Measurements from ENCODE around the gene EPHB2. TPM values are rescaled to one million over a fixed set of nuclear protein-coding genes. Genes with fewer than 3 reads are reported as not detected.

The EPHB2 gene
- total RNA-seq, 1 donor from 2014 or later, result 40.3 TPM

DNA sequence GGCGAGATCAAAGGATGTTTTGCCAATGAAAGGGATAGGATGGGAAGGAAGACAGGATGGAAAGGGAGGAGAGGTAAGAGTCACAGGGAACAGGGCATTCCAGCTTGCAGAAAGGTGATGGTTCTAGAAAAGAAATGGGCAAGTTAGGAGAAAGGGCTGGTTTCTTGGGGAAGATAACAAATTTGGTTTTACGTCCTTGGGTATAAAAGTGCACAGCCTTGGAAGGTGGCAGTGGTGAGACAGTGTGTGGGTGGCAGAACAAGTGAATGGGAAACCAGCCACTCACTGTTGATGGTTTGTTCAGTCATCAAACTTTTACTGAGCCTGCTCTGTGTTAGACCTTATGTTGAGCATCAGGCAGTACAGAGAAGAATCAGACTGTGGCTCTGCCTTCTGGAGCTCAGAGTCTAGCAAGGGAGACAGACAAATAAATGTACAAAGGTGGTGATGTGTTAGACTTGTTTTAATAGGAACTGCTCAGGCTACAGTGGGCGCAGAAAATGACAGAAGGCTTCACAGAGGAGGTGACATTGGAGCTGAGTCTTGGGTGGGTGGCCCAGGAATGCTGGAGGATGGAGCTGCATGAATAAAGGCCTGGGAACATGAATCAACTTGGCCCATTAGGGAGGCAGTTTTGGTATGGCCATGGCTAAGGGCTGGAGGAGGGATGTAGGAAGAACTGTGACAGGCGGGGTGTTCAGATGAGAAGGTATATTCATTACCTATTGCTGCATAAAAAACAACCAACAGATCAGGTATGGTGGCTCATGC lies 76.3 kb downstream of the EPHB2 start:
- Mint-ChIP-seq H3K27ac (peak overlapping the region; percentile 40), H3K36me3 (no peaks in the 10 kb centered on the region), H3K9me3 (no peaks in the 10 kb centered on the region), H3K4me3 (no peak overlapping the region), H3K27me3 (no peaks in the 10 kb centered on the region), H3K4me1 (ENCODE audit: unreplicated experiment) (peaks cover 33% of the 10 kb centered on the region)
- TF ChIP-seq, protein P1, sequence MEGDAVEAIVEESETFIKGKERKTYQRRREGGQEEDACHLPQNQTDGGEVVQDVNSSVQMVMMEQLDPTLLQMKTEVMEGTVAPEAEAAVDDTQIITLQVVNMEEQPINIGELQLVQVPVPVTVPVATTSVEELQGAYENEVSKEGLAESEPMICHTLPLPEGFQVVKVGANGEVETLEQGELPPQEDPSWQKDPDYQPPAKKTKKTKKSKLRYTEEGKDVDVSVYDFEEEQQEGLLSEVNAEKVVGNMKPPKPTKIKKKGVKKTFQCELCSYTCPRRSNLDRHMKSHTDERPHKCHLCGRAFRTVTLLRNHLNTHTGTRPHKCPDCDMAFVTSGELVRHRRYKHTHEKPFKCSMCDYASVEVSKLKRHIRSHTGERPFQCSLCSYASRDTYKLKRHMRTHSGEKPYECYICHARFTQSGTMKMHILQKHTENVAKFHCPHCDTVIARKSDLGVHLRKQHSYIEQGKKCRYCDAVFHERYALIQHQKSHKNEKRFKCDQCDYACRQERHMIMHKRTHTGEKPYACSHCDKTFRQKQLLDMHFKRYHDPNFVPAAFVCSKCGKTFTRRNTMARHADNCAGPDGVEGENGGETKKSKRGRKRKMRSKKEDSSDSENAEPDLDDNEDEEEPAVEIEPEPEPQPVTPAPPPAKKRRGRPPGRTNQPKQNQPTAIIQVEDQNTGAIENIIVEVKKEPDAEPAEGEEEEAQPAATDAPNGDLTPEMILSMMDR (conservative IDR thresholded peaks at IDR 0.05), result no peak
- DNase-seq (ENCODE audit: extremely low spot score, unreplicated experiment), result no peak

DNA sequence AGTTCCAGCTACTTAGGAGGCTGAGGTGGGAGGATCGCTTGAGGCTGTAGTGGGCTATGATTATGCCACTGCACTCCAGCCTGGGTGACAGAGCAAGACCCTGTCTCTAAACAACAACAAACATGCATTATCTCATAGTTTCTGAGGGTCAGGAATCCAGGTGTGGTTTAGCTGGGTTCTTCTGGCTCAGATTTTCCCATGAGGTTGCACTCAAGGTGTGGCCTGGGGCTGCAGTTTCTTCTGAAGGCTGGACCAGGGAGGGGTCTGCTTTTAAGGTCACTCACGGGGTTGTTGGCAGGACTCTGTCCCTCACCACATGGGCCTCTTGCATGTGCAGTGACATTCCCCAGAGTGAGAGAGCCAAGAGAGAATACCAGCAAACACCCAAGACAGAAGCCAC lies 77.0 kb downstream of the EPHB2 start:
- H3K4me1 Mint-ChIP-seq (ENCODE audit: unreplicated experiment), result peaks cover 34% of the 10 kb centered on the region
- no peaks in the 10 kb centered on the region for H3K9me3 Mint-ChIP-seq
- no peak overlapping the region for H3K4me3 Mint-ChIP-seq
- H3K27ac Mint-ChIP-seq, result peak overlapping the region; percentile 40
- DNase-seq (ENCODE audit: extremely low spot score, unreplicated experiment), result no peak
- H3K36me3 Mint-ChIP-seq, result no peaks in the 10 kb centered on the region
- TF ChIP-seq, protein P1 (conservative IDR thresholded peaks at IDR 0.05), result no peak
- H3K27me3 Mint-ChIP-seq, result no peaks in the 10 kb centered on the region

GRCh38 chr1:22788254-22788661 lies 77.6 kb downstream of the EPHB2 start:
- TF ChIP-seq, protein P1 (conservative IDR thresholded peaks at IDR 0.05), result no peak
- H3K27ac Mint-ChIP-seq, result peak overlapping the region; percentile 40
- H3K4me3 Mint-ChIP-seq, result no peak overlapping the region
- DNase-seq (ENCODE audit: extremely low spot score, unreplicated experiment), result no peak
- no peaks in the 10 kb centered on the region for H3K36me3 Mint-ChIP-seq
- no peaks in the 10 kb centered on the region for H3K9me3 Mint-ChIP-seq
- H3K4me1 Mint-ChIP-seq (ENCODE audit: unreplicated experiment), result peaks cover 40% of the 10 kb centered on the region
- H3K27me3 Mint-ChIP-seq, result no peaks in the 10 kb centered on the region

DNA sequence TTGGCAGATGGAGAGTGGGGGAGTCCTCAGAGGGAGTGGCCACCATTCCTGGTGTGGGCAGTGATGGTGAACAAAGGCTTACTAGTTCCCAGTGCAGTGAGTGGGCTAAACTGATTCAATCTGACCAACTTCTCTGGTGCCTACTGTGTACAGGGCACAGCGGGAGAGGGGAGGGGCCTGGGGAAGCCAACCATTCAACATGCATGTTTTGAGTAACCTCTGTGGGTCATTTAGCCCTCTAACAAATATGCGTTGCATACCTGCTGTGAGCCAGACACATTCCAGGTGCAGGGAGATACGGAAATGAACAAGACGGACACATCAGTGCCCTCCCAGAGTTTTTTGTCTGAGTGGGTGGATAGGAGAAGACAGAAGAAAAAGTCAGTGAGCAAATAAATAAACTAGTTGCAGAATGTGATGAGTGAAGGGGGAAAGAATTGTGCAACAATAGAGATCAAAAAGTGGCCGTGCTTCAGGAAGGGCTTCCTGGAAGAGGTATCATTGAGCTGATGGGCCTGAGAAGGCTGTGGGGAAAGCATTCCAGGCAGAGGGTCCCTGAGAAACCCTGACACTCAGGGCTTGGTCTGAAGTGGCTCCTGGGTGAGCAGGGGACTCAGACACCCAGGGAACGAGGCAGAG lies 78.8 kb downstream of the EPHB2 start:
- Mint-ChIP-seq H3K36me3 (no peaks in the 10 kb centered on the region), H3K9me3 (no peaks in the 10 kb centered on the region), H3K27ac (peak overlapping the region; percentile 80), H3K4me3 (no peak overlapping the region), H3K4me1 (ENCODE audit: unreplicated experiment) (peaks cover 44% of the 10 kb centered on the region), H3K27me3 (no peaks in the 10 kb centered on the region)
- TF ChIP-seq, protein P1 (conservative IDR thresholded peaks at IDR 0.05), result no peak
- DNase-seq (ENCODE audit: extremely low spot score, unreplicated experiment), result no peak

DNA sequence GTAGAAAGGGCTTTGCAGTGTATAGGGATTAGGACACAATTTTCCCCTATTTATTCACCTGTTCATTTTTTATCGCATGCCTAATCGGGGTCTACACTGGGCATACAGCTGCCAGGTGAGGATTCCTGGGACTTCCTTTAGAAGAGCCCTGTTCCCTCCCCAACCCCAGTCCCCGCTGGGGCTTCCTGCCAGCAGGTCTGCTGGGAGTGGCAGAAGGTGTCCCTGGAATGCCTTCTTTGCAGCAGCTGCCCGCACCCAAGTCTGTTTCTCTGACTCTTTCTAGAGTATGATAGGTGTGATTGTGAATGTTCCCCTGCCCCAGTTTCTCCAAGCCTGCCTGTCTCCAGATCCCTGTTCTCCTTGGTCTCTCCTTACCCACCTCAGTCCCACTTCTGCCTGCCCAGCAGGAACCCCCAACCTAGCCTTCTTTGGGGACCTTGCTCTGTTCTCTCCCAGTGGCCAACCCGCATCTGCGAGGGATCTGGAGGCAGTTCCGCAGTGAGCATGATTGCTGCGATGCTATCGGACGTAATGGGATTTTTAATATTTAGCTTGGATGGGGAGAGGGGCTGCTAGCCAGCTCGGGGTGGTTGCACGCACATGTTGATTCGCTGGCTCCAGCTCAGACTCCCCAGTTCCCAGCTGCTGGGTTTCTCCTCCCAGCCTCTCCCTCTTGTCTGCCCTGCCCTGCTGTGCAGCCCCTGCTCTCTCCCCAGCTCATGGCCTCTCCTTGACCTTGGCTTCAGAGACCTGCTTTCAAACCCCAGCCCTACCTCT lies 79.8 kb downstream of the EPHB2 start:
- Mint-ChIP-seq H3K36me3 (no peaks in the 10 kb centered on the region), H3K27me3 (no peaks in the 10 kb centered on the region), H3K27ac (peak overlapping the region; percentile 80), H3K4me3 (peak overlapping the region; percentile 44), H3K4me1 (ENCODE audit: unreplicated experiment) (peaks cover 54% of the 10 kb centered on the region), H3K9me3 (no peaks in the 10 kb centered on the region)
- no peak for DNase-seq (ENCODE audit: extremely low spot score, unreplicated experiment)
- TF ChIP-seq, protein P1 (conservative IDR thresholded peaks at IDR 0.05), result no peak

Data from type B pancreatic cell (in vitro differentiated cells).